Smooth muscle cell (in vitro differentiated cells): ENCODE results near the gene MTERF2. TPM values are rescaled to one million over a fixed set of nuclear protein-coding genes. Genes with fewer than 3 reads are reported as not detected.

Experiments used
- DNase-seq: peaks from one replicate; lab custom pipeline; 2025; ENCODE audit not compliant: unreplicated experiment; lab: John Stamatoyannopoulos, UW
- H2AFZ ChIP-seq: fragments of 200-600 bp; sonication (generic); 2 replicates; pipeline ENCODE4 v1.6.0; 2016; ENCODE audit warnings: antibody characterized with exemption, low read depth, mild to moderate bottlenecking
- H3F3A ChIP-seq: fragments of 200-600 bp; sonication (generic); 2 replicates; pipeline ENCODE4 v1.6.0; 2017; ENCODE audit warnings: antibody characterized with exemption, low read depth
- H3K27ac ChIP-seq: fragments of 200-600 bp; sonication (generic); 2 replicates; pipeline ENCODE4 v1.5.1; 2016; ENCODE audit warnings: low read depth, mild to moderate bottlenecking
- H3K27me3 ChIP-seq: fragments of 200-600 bp; sonication (generic); 2 replicates; pipeline ENCODE4 v1.6.1; 2016; ENCODE audit warnings: low read depth, mild to moderate bottlenecking
- H3K36me3 ChIP-seq: fragments of 200-600 bp; sonication (generic); 2 replicates; pipeline ENCODE4 v1.5.1; 2016; ENCODE audit warnings: low read depth
- H3K4me1 ChIP-seq: fragments of 200-600 bp; sonication (generic); 2 replicates; pipeline ENCODE4 v1.5.1; 2016; ENCODE audit warnings: low read depth
- H3K4me2 ChIP-seq: fragments of 200-600 bp; sonication (generic); 2 replicates; pipeline ENCODE4 v1.6.0; 2016; ENCODE audit warnings: mild to moderate bottlenecking
- H3K4me3 ChIP-seq: fragments of 200-600 bp; sonication (generic); 2 replicates; pipeline ENCODE4 v1.5.1; 2016; ENCODE audit warnings: mild to moderate bottlenecking
- H3K79me2 ChIP-seq: fragments of 200-600 bp; sonication (generic); 2 replicates; pipeline ENCODE4 v1.6.0; 2016; ENCODE audit warnings: low read depth, mild to moderate bottlenecking
- H3K9ac ChIP-seq: fragments of 200-600 bp; sonication (generic); 2 replicates; pipeline ENCODE4 v1.6.0; 2016; ENCODE audit warnings: low read depth
- H3K9me3 ChIP-seq: fragments of 200-600 bp; sonication (generic); replicated peaks from 2 replicates; pipeline ENCODE4 v1.5.1; 2016; ENCODE audit warnings: low read depth
- H4K20me1 ChIP-seq: fragments of 200-600 bp; sonication (generic); 2 replicates; pipeline ENCODE4 v1.6.0; 2016; ENCODE audit warnings: low read depth
- CTCF ChIP-seq: fragments of 200-600 bp; sonication (generic); IDR thresholded peaks from 2 replicates; pipeline ENCODE4 v1.5.1; 2017; ENCODE audit warnings: borderline replicate concordance, mild to moderate bottlenecking, antibody characterized with exemption; ENCODE audit not compliant: insufficient read depth, poor library complexity, severe bottlenecking
- WGBS: methylation state at CpG from one replicate; pipeline ENCODE4 v1.1.7; 2016; ENCODE audit warnings: low lambda C conversion rate; 5-methylcytosine and 5-hydroxymethylcytosine counted together
- polyA plus RNA-seq: library from polyadenylated mRNA; unstranded; fragments of >200 nt; fragmentation: Nextera tagmentation; extraction: Ambion mirVana; gene quantifications from 2 replicates; pipeline ENCODE4 v1.2.1, GENCODE V29; 2016
- total RNA-seq: library from RNA; depleted of rRNA; stranded (reverse); fragments of >200 nt; gene quantifications from 2 replicates; pipeline ENCODE4 v1.2.3, GENCODE V29; 2014

The MTERF2 gene
- total and polyA plus RNA-seq, 2 experiments from 2014 or later: 2.8 to 5.0 TPM

DNA sequence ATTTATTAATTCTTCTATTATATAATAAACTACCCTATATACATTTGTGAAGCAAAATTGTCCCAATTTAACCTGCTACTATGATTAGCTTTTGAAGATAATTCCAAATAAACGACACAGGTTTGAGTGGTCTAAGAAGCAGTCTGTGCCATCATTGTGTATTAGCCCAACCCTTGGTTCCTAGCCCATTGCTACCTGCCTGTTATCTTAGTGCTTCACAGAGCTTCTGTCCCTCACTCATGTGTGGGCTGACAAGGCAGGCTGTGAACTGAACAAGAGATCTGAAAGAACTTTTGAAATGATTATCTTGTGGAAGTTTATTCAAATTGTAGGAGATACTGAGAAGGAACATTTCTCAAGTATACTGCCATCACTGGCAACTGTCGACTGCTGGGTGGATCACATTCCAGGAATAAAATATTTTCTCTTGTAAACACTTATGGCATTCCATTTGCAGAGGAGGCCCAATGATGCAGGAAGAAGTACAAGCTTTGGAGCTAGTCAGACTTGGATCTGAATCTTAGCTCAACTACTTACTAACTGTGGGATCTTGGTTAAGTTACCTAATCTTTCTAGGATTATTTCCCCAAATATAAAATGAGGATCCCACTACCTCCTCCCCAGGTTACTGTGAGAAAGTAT, 7.8 kb upstream of the MTERF2 start:
- Histone ChIP-seq H2AFZ (no peak overlapping the region), H3K27me3 (no peaks in the 10 kb centered on the region), H4K20me1 (peaks cover 2% of the 10 kb centered on the region), H3K79me2 (no peaks in the 10 kb centered on the region), H3F3A (peaks cover 2% of the 10 kb centered on the region), H3K36me3 (peaks cover 5% of the 10 kb centered on the region), H3K9me3 (no peaks in the 10 kb centered on the region), H3K4me1 (no peaks in the 10 kb centered on the region), H3K9ac (no peak overlapping the region), H3K27ac (no peak overlapping the region), H3K4me2 (no peak overlapping the region), H3K4me3 (no peak overlapping the region)
- 74% methylated on average over 2 of the region's 2 CpGs for WGBS
- no peak for DNase-seq
- TF ChIP-seq CTCF: no peak

- H3K9me3 ChIP-seq: no peaks in the 10 kb centered on the region
- 72% methylated on average over 6 of the region's 6 CpGs for WGBS
- no peaks in the 10 kb centered on the region for H3K36me3 ChIP-seq
- no peak for TF ChIP-seq CTCF
- peak overlapping the region; percentile 67 for H3K27ac ChIP-seq
- DNase-seq: no peak
- H2AFZ ChIP-seq: no peak overlapping the region
- peaks cover 13% of the 10 kb centered on the region for H4K20me1 ChIP-seq
- peak overlapping the region; percentile 90 for H3K4me2 ChIP-seq
- no peak overlapping the region for H3K4me3 ChIP-seq
- no peak overlapping the region for H3K9ac ChIP-seq
- peaks cover 14% of the 10 kb centered on the region for H3K79me2 ChIP-seq
- no peaks in the 10 kb centered on the region for H3K27me3 ChIP-seq
- H3K4me1 ChIP-seq: peaks cover 18% of the 10 kb centered on the region
- H3F3A ChIP-seq: peaks cover 15% of the 10 kb centered on the region
These were observed 900 bp upstream of the MTERF2 start for GRCh38 chr12:106987846-106988245.

GRCh38 chr12:106986135-106986534, 811 bp downstream of the MTERF2 start:
- Histone ChIP-seq H3K9me3 (no peaks in the 10 kb centered on the region), H3K79me2 (peaks cover 14% of the 10 kb centered on the region), H3K27ac (peak overlapping the region; percentile 67), H3K4me2 (peak overlapping the region; percentile 90), H3K4me3 (peak overlapping the region; percentile 64), H3K4me1 (peaks cover 18% of the 10 kb centered on the region), H2AFZ (no peak overlapping the region), H4K20me1 (peaks cover 21% of the 10 kb centered on the region), H3K36me3 (no peaks in the 10 kb centered on the region), H3K9ac (peak overlapping the region; percentile 72), H3K27me3 (no peaks in the 10 kb centered on the region), H3F3A (peaks cover 28% of the 10 kb centered on the region)
- WGBS: 56% methylated on average over 4 of the region's 4 CpGs
- TF ChIP-seq CTCF: no peak
- DNase-seq: no peak

GRCh38 chr12:106985479-106985878, 1.5 kb downstream of the MTERF2 start:
- H3K4me2 ChIP-seq: peak overlapping the region; percentile 90
- no peak overlapping the region for H2AFZ ChIP-seq
- H3F3A ChIP-seq: peaks cover 35% of the 10 kb centered on the region
- 94% methylated on average over 5 of the region's 5 CpGs for WGBS
- no peak for DNase-seq
- no peaks in the 10 kb centered on the region for H3K9me3 ChIP-seq
- peak overlapping the region; percentile 64 for H3K4me3 ChIP-seq
- H3K27ac ChIP-seq: no peak overlapping the region
- H4K20me1 ChIP-seq: peaks cover 27% of the 10 kb centered on the region
- peaks cover 18% of the 10 kb centered on the region for H3K4me1 ChIP-seq
- peaks cover 14% of the 10 kb centered on the region for H3K79me2 ChIP-seq
- no peak overlapping the region for H3K9ac ChIP-seq
- H3K27me3 ChIP-seq: no peaks in the 10 kb centered on the region
- TF ChIP-seq CTCF: no peak
- no peaks in the 10 kb centered on the region for H3K36me3 ChIP-seq
